ENCODE data around the gene DAAM1. TPM values are rescaled to one million over a fixed set of nuclear protein-coding genes. Genes with fewer than 3 reads are reported as not detected.

Gene DAAM1
- total RNA-seq, 1 donor from 2014 or later = 16.5 TPM

GRCh38 chr14:59275668-59276067 is 87.2 kb downstream of the DAAM1 start:
- DNase-seq (ENCODE audit: low read depth) = peak; percentile 50
- no peaks in the 10 kb centered on the region for H3K27me3 ChIP-seq (ENCODE audit: control insufficient read depth, insufficient read depth, low read length)
- H3K4me3 ChIP-seq (ENCODE audit: low read depth, low read length) = no peak overlapping the region

GRCh38 chr14:59276235-59276634 is 87.8 kb downstream of the DAAM1 start:
- H3K36me3 ChIP-seq (ENCODE audit: control insufficient read depth, insufficient read depth, low read length) = no peaks in the 10 kb centered on the region
- TF ChIP-seq CTCF (IDR thresholded peaks at IDR 0.05; ENCODE audit: insufficient read depth, low read length, poor library complexity, severe bottlenecking) = no peak
- no peak overlapping the region for H3K4me3 ChIP-seq (ENCODE audit: low read depth, low read length)
- no peak for DNase-seq (ENCODE audit: low read depth)
- H3K27me3 ChIP-seq (ENCODE audit: control insufficient read depth, insufficient read depth, low read length) = no peaks in the 10 kb centered on the region

More at GRCh38 chr14:59275668-59276067, 87.2 kb downstream of the DAAM1 start:
- TF ChIP-seq CTCF (IDR thresholded peaks at IDR 0.05; ENCODE audit: insufficient read depth, low read length, poor library complexity, severe bottlenecking) = no peak
- no peaks in the 10 kb centered on the region for H3K36me3 ChIP-seq (ENCODE audit: control insufficient read depth, insufficient read depth, low read length)

DNA sequence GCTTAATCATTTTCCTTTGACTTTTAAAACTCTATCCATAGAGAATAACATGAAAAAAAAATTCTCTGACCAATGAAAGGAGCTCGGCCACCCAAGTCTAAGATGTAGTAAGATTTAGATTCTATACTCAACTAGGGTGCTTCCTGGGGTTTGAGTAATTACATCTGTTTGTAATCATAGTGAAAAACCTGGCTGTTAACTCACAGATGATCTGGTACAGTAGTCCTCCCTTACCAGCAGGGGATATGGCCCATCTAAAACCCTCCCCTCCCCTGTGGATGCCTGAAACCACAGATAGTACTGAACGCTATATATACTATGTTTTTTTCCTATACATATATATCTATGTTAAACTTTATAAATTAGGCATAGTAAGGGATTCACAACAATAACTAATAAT is 89.2 kb downstream of the DAAM1 start:
- no peak for DNase-seq (ENCODE audit: low read depth)
- no peak for TF ChIP-seq CTCF (IDR thresholded peaks at IDR 0.05; ENCODE audit: insufficient read depth, low read length, poor library complexity, severe bottlenecking)
- H3K36me3 ChIP-seq (ENCODE audit: control insufficient read depth, insufficient read depth, low read length) = no peaks in the 10 kb centered on the region
- H3K27me3 ChIP-seq (ENCODE audit: control insufficient read depth, insufficient read depth, low read length) = no peaks in the 10 kb centered on the region
- no peak overlapping the region for H3K4me3 ChIP-seq (ENCODE audit: low read depth, low read length)

DNA sequence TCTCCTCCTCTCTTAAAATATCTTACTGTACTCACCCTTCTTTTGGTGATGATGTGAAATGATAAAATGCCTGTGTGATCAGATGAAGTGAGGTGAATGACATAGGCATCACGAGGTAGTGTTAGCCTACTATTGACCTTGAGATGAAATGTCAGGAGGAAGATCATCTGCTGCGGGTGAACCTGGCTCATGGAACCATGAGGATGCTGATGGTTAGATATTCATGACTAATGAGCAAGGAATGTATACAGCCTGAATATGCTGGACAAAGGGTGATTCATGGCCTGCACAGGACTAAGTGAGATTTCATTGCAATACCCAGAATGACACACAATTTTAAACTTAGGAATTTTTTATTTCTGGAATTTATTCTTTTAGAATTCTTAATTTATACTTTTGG is 89.6 kb downstream of the DAAM1 start:
- TF ChIP-seq CTCF (IDR thresholded peaks at IDR 0.05; ENCODE audit: insufficient read depth, low read length, poor library complexity, severe bottlenecking) = no peak
- DNase-seq (ENCODE audit: low read depth) = peak; percentile 85
- Histone ChIP-seq H3K27me3 (ENCODE audit: control insufficient read depth, insufficient read depth, low read length) (no peaks in the 10 kb centered on the region), H3K4me3 (ENCODE audit: low read depth, low read length) (no peak overlapping the region), H3K36me3 (ENCODE audit: control insufficient read depth, insufficient read depth, low read length) (no peaks in the 10 kb centered on the region)

- Histone ChIP-seq H3K4me3 (ENCODE audit: low read depth, low read length) (no peak overlapping the region), H3K27me3 (ENCODE audit: control insufficient read depth, insufficient read depth, low read length) (no peaks in the 10 kb centered on the region), H3K36me3 (ENCODE audit: control insufficient read depth, insufficient read depth, low read length) (no peaks in the 10 kb centered on the region)
- no peak for DNase-seq (ENCODE audit: low read depth)
- TF ChIP-seq CTCF (IDR thresholded peaks at IDR 0.05; ENCODE audit: insufficient read depth, low read length, poor library complexity, severe bottlenecking) = no peak
Observed at GRCh38 chr14:59280961-59281360, 92.5 kb downstream of the DAAM1 start.

- TF ChIP-seq CTCF (IDR thresholded peaks at IDR 0.05; ENCODE audit: insufficient read depth, low read length, poor library complexity, severe bottlenecking) = no peak
- no peak overlapping the region for H3K4me3 ChIP-seq (ENCODE audit: low read depth, low read length)
- no peak for DNase-seq (ENCODE audit: low read depth)
- no peaks in the 10 kb centered on the region for H3K36me3 ChIP-seq (ENCODE audit: control insufficient read depth, insufficient read depth, low read length)
- H3K27me3 ChIP-seq (ENCODE audit: control insufficient read depth, insufficient read depth, low read length) = no peaks in the 10 kb centered on the region
Observed at GRCh38 chr14:59281609-59282377, 93.3 kb downstream of the DAAM1 start.

Data from kidney epithelial cell (primary cell).